GM15510 (cell line): ENCODE measurements around the gene SAFB.

Source experiments
- POLR2A ChIP-seq: IDR thresholded peaks from 3 replicates; pipeline ENCODE4 v1.6.1; 2011; ENCODE audit warnings: borderline replicate concordance; ENCODE audit not compliant: insufficient read length; ENCODE audit errors: extremely low read depth

SAFB gene

GRCh38 chr19:5666921-5667610 is 44.2 kb downstream of the SAFB start:
- no peak for TF ChIP-seq POLR2A

DNA sequence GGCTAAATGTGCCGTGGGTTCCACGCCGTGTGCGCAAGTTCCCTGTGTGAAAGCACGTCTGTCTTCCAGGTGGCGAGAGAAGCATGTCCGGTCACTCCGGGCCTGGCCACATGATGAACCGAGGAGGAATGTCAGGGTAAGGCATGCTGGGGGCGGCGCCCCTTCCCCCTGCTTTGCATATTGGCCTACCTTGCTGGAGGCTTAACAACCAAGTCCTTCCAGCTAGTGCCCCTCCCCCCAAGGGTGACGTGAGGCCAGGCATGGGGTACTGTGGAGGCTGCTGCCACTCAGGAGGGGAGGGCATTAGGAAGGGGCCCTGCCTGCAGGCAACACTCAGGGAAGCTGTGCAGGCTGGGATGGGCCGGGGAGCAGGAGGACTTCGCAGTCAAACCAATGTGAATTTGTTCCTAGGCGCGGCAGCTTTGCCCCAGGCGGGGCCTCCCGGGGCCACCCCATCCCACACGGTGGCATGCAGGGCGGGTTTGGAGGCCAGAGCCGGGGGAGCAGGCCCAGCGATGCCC is 44.9 kb downstream of the SAFB start:
- no peak for TF ChIP-seq POLR2A

DNA sequence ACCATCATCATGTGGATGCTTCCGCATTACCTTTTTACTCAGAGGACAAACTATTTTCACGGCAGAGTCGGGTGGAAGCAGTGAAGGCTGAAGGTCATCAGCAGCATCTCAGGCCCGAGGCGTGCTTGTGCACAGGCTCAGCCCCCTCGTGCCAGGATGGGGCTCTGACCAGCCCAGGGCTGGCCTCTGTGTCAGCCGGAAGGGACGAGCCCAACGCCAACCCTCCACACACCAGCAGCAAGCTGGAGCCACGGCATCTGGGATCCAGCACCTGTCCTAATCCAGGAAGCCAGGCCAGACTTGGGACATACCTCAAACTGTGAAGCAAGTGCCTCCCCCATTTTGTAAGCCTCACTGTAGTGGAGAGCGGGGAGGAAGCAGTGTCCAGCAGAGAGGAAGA is 46.3 kb downstream of the SAFB start:
- TF ChIP-seq POLR2A: no peak

DNA sequence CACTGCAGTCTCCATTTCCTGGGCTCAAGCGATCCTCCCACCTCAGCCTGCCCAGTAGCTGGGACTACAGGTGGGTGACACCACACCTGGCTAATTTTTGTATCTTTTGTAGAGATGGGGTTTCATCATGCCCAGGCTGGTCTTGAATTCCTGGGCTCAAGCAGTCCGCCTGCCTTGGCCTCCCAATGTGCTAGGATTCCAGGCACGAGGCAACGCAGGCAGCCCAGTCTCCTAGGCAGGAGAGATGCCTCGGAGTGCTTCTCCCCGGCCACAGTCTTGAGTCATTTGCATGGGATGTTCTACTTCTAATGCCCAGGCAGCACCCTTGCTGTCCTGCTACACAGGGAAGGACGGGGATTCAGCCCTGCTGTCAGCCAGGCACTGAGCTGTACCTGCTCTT is 48.7 kb downstream of the SAFB start:
- TF ChIP-seq POLR2A: no peak

DNA sequence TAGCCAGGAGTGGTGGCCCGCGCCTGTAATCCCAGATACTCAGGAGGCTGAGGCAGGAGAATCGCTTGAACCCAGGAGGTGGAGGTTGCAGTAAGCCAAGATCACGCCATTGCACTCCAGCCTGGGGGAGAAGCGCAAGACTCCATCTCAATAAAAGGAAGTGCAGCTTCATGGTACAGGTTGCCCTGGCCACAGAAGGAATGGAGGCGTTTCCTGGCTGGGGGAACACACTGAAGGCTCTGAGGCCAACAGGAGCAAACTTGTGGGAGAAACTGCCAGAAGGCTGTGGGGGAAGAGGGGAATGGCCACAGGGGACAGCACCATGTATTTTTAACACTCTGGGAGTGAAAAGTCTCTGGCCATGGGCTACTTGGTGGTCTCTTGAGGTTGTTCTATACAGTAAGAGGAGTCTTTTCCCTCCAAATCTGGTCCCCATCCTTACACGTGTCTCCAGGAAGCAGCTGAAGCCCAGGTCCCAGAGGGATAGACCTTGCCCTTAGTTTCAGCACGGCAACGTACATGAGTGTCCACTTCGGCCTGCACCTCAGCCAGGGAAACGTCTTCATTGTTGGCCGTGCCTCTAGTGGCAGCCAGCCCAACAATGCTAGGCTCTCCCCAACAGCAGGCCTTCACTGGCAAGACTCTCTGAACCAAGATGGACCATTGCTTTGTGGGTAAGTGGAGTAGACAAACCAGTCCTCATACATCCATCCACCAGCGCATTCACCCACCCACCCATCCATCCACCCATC is 50.0 kb downstream of the SAFB start:
- no peak for TF ChIP-seq POLR2A

DNA sequence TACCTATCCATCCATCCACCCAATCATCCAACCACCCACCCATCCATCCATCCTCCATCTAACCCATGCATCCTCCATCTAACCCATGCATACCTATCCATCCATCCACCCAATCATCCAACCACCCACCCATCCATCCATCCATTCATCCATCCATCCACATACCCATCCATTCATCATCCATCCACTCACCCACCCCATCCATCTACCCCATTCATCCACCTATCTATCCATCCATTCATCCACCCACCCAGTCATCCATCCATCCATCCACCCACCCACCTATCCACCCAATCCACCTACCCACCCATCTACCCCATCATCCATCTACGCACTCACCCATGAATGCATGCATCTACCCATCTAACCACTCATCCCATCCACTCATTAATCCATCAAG is 50.9 kb downstream of the SAFB start:
- no peak for TF ChIP-seq POLR2A

DNA sequence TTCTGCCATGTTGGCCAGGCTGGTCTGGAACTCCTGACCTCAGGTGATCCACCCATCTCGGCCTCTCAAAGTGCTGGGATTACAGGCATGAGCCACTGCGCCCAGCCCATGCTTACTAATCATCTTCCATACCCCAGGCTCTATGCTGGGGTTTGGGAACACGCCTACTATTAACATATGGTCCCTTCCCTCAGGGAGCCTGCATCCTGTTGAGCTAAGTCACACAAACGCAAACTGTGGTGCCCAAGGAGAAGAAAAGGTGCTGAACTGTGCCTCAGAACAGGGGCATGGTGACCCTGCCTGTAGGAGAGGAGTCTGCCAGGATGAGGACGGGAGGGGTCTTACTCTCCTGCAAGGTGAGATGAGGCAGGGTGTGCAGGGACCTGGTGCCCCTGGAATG is 51.8 kb downstream of the SAFB start:
- no peak for TF ChIP-seq POLR2A

DNA sequence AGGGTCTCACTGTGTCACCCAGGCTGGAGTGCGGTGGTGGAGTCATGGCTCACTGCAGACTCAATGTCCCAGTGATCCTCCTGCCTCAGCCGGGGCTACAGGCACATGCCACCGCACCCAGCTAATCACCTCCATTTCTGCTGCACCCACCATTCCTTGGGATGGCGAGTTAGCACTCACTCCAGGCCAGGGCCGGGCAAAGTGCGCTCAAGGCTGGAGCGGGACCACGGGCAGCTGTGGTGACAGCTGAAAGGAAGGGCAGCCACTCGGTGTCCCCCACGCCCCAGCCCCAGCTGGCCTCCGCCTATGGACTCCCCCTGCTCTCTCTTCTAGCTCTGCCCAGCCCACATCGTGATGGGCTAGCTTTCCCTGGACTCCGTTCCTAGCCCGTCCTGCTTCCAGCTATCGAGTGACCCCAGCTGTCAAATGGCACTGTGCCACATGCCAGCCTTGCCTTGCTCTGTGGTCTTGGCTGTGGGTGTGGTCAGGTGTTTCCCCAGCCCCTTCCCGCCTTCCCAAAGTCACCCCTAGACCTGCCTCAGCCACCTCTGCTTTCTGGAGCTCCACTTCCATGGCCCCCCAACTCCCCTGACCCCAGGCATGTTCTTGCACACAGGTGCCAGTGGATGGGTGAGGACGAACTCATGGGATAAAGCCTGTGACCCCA is 53.4 kb downstream of the SAFB start:
- no peak for TF ChIP-seq POLR2A

GRCh38 chr19:5676772-5677105 is 53.9 kb downstream of the SAFB start:
- no peak for TF ChIP-seq POLR2A

GRCh38 chr19:5677136-5677535 is 54.3 kb downstream of the SAFB start:
- no peak for TF ChIP-seq POLR2A

GRCh38 chr19:5677580-5677979 is 54.7 kb downstream of the SAFB start:
- TF ChIP-seq POLR2A: peak; percentile 17

GRCh38 chr19:5678071-5678718 is 55.3 kb downstream of the SAFB start:
- no peak for TF ChIP-seq POLR2A

DNA sequence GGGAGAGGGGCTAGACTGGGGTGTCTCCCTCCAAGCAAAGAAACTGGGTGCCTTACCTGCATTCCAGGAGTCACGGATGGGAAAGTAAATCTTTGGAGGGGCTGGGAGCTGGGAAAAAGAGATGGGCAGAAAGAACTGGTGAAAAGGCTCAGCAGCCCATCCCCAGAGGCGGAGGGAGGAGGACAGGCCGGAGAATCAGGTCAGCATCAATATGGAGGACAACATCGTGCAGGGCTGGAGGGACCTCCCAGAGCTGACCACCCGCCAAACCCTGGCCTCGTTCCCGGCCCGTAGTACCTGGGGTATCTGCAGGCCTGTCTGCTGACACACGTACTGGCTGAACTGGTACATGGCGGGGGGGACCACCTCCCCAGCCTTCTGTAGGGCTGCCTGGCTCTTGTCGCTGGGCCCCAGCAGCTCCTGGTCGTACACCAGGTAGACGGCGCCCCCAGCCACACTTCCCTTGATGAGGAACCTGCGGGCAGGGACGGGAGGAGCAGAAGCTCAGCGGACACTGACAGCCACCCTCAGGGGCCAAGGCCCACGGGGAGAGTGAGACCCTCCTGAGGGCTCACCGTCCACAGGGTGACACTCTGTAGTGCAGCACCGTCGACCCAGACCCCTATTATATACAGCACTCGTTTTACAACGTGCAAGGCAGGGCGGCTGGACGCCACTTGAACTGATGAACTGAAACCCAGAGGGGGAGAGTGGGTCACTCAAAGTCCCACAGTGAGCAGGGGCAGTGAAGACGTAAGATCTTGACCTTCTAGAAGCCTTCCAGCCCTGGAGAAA is 56.6 kb downstream of the SAFB start:
- no peak for TF ChIP-seq POLR2A

DNA sequence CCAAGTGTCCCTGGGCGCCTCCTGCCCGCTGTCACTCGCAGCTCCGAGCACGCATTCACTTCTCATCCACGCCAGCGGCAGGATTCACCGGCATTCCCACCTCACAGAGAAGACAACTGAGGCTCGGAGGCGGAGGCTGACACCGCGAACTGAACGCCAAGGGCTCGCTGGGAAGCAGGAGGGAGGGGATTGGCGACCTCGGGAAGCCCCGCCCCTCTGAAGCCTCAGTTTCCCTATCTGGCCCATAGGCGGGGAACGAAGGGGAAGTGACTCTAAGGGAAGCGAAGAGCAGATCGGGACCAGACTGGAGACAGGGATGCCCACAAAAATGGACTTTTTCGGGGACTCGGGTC is 57.2 kb downstream of the SAFB start:
- no peak for TF ChIP-seq POLR2A
